ENCODE results near the gene IFNLR1.

IFNLR1 gene

GRCh38 chr1:24175033-24175755, 11.9 kb downstream of the IFNLR1 start:
- DNase-seq = no peak

- no peak for DNase-seq
Measured at GRCh38 chr1:24173638-24174575, 13.2 kb downstream of the IFNLR1 start.

GRCh38 chr1:24172598-24172997, 14.5 kb downstream of the IFNLR1 start:
- no peak for DNase-seq

- DNase-seq = no peak
Measured at GRCh38 chr1:24169286-24169685, 17.8 kb downstream of the IFNLR1 start.

- DNase-seq = no peak
Measured at GRCh38 chr1:24168245-24168644, 18.8 kb downstream of the IFNLR1 start.

- no peak for DNase-seq
Measured at GRCh38 chr1:24167008-24167407, 20.1 kb downstream of the IFNLR1 start.

GRCh38 chr1:24165500-24165899, 21.6 kb downstream of the IFNLR1 start:
- DNase-seq = no peak

GRCh38 chr1:24164004-24164403, 23.1 kb downstream of the IFNLR1 start:
- DNase-seq = no peak

- no peak for DNase-seq
Measured at GRCh38 chr1:24162201-24162600, 24.9 kb downstream of the IFNLR1 start.

GRCh38 chr1:24161270-24161669, 25.8 kb downstream of the IFNLR1 start:
- no peak for DNase-seq

- no peak for DNase-seq
Measured at GRCh38 chr1:24159366-24159765, 27.7 kb downstream of the IFNLR1 start.

GRCh38 chr1:24157918-24158481, 29.1 kb downstream of the IFNLR1 start:
- no peak for DNase-seq

GRCh38 chr1:24156542-24157260, 30.4 kb downstream of the IFNLR1 start:
- DNase-seq = no peak

GRCh38 chr1:24155011-24155782, 31.9 kb downstream of the IFNLR1 start:
- no peak for DNase-seq

- DNase-seq = no peak
Measured at GRCh38 chr1:24154215-24154614, 32.9 kb downstream of the IFNLR1 start.

GRCh38 chr1:24152631-24153494, 34.2 kb downstream of the IFNLR1 start:
- no peak for DNase-seq

GRCh38 chr1:24151175-24151533, 35.9 kb downstream of the IFNLR1 start:
- DNase-seq = no peak

- DNase-seq = peak; percentile 91
Measured at GRCh38 chr1:24150234-24151174, 36.6 kb downstream of the IFNLR1 start.

GRCh38 chr1:24149866-24150233, 37.2 kb downstream of the IFNLR1 start:
- DNase-seq = peak; percentile 46

- no peak for DNase-seq
Measured at GRCh38 chr1:24147816-24148215, 39.3 kb downstream of the IFNLR1 start.
